ENCODE measurements around the gene OR52E8.

The OR52E8 gene

DNA sequence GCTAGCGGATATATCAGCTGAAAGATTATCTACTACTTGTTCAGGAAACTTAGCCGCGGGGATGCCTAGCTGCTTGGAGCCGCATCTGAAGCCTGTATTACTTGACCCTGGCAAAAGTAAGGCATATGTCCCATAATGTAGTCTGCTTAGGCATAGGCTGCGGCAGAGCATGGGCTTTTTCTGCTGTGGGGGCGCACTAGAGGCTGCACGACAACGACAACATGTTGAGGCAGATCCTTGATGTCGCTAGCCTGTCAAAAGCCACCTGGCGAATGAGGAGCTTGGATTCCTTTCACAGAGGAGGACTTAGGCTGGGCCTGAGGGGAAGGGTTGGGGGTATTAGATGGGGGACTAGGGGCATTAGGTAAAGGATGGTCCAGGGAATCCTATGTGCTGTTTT is 49.9 kb downstream of the OR52E8 start:
- DNase-seq: no peak
